Small intestine (tissue), 7 donors: ENCODE data around the gene CDC42EP5. TPM values are rescaled to one million over a fixed set of nuclear protein-coding genes. Genes with fewer than 3 reads are reported as not detected.
"Not testable (repeated sequence)": the region's sequence is repeated elsewhere in the genome, so short reads cannot be mapped to it uniquely, and the experiment has no call there.

ENCODE experiments used
- DNase-seq, 2 donors: peaks; one replicate each; pipeline versions ENCODE4 v3.0.0 to v3.0.0-alpha.2; 2013
- FAIRE-seq: peaks from 2 replicates; lab custom pipeline; 2012; peaks lifted over from hg19 to GRCh38; lab: Jason Lieb, UNC
- H3K27ac ChIP-seq, 3 donors: one replicate each; pipeline ENCODE4 v1.5.1; 2013; ENCODE audit warnings: low read length in 2 of 3, mild to moderate bottlenecking in 2 of 3, control low read depth in 1 of 3, inconsistent platforms in 1 of 3, low read depth in 1 of 3, moderate library complexity in 1 of 3
- H3K27me3 ChIP-seq, 3 donors: one replicate each; pipeline ENCODE4 v1.6.1; 2013; ENCODE audit warnings: low read length in 3 of 3, inconsistent platforms in 1 of 3; ENCODE audit not compliant: control insufficient read depth in 3 of 3, insufficient read depth in 3 of 3
- H3K36me3 ChIP-seq, 3 donors: one replicate each; pipeline ENCODE4 v1.6.1; 2013; ENCODE audit warnings: low read length in 3 of 3, inconsistent platforms in 1 of 3, low read depth in 1 of 3, mild to moderate bottlenecking in 1 of 3, moderate library complexity in 1 of 3; ENCODE audit not compliant: control insufficient read depth in 3 of 3, insufficient read depth in 2 of 3
- H3K4me1 ChIP-seq, 3 donors: one replicate each; pipeline ENCODE4 v1.6.1; 2013; ENCODE audit warnings: low read length in 2 of 3, inconsistent platforms in 1 of 3, low read depth in 1 of 3, mild to moderate bottlenecking in 1 of 3, moderate library complexity in 1 of 3; ENCODE audit not compliant: control insufficient read depth in 3 of 3, insufficient read depth in 2 of 3
- H3K4me3 ChIP-seq, 3 donors: one replicate each; pipeline ENCODE4 v1.5.1; 2013; ENCODE audit warnings: low read length in 3 of 3, control low read depth in 1 of 3, inconsistent platforms in 1 of 3, low read depth in 1 of 3, mild to moderate bottlenecking in 1 of 3, moderate library complexity in 1 of 3
- H3K9me3 ChIP-seq, 2 donors: one replicate each; pipeline ENCODE4 v1.6.1; 2013; ENCODE audit warnings: low read depth in 1 of 2, low read length in 1 of 2; ENCODE audit not compliant: control insufficient read depth in 2 of 2, insufficient read depth in 1 of 2
- WGBS, 3 donors: extraction: QIAGEN DNeasy Blood & Tissue Kit; methylation state at CpG; one replicate each; pipeline ENCODE4 v1.1.7; 2013; 5-methylcytosine and 5-hydroxymethylcytosine counted together
- polyA plus RNA-seq, 4 donors: library from polyadenylated mRNA; stranded (reverse) in 3 of 4; unstranded in 1 of 4; fragments of 200-250 nt in 3 of 4; fragments of 120-200 nt in 1 of 4; gene quantifications; one replicate each; pipeline versions ENCODE4 v1.2.1 to v1.2.3, GENCODE V29; 2013
- donor health status: healthy with polysubstance abuse.
- donor health status: control.
- donor health status: control.
- donor health status: Bipolar disorder and iron deficiency.
- donor health status: healthy.

The CDC42EP5 gene
- polyA plus RNA-seq, 4 donors: 131 to 215 (median 163) TPM

DNA sequence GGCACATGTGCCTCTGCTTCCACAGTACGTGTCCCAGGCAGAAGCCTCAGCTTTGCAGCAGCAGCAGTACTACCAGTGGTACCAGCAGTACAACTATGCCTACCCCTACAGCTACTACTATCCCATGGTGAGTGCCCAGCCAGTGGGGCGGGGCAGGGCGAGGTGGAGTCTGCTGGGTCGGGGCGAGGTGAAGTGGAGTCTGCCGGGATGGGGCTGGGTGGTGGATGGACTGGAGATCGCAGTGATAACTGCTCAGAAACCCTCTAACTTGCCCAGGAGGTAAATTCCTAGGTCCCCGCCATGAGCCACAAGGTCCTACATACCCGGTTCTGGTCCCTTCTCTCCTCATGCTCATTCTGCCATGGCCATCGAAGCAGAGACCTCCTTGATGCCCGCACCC, 20.5 kb downstream of the CDC42EP5 start:
- no peak for DNase-seq
- no peak overlapping the region for H3K4me3 ChIP-seq
- H3K36me3 ChIP-seq: peaks cover 32 to 69% (median 57%) of the 10 kb centered on the region in 3 donors
- 71 to 84% (median 75%) methylated on average over 8 to 11 of the region's 11 CpGs for WGBS, 3 donors
- no peak overlapping the region for H3K27ac ChIP-seq
- peaks cover 0 to 9% (median 3%) of the 10 kb centered on the region in 3 donors for H3K4me1 ChIP-seq
- no peaks in the 10 kb centered on the region for H3K27me3 ChIP-seq
- FAIRE-seq: no peak
- H3K9me3 ChIP-seq: no peaks in the 10 kb centered on the region

DNA sequence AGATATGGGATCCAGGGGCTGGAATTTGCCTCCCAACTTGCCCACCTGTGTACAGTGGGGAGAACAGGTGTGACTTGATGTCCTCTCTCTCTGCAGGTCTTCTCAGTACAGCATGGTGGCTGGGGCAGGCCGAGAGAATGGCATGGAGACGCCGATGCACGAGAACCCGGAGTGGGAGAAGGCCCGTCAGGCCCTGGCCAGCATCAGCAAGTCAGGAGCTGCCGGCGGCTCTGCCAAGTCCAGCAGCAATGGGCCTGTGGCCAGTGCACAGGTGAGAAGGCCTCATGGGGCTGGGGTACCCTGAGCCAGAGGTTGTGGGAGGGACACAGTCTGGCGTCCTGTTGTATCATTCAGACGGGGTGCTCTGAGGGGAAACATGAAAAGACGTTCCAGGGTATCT, 21.1 kb downstream of the CDC42EP5 start:
- H3K27me3 ChIP-seq: no peaks in the 10 kb centered on the region
- no peak for FAIRE-seq

DNA sequence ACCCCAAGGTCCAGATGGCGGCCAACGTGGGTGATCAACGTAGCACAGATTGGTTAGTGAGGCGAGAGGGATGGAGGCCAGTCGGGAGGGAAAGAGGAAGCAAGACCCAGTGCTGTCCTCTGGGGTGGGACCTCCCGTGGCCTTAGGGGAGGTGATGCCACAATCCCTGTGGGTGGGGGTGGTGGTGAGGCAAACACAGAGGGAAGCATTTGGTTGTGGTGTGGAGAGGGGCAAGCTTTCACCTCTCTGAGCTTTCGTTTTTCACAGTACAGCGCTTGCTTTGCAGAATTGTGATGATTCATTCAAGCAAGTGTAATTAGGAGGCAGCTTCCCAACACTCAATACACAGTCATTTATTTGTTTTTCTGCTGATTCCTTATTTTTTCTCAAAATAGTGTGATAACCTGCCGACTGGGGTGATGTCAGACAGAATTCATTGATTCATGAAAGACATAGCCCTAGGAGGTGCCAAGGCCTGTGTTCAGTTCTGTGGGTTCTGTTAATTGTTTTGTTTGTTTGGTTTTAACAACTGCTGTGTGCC, 21.7 kb downstream of the CDC42EP5 start:
- Histone ChIP-seq H3K4me3 (peak overlapping the region in 1 of 3 donors; percentile 1), H3K4me1 (peaks cover 3 to 18% (median 4%) of the 10 kb centered on the region in 3 donors), H3K36me3 (peaks cover 32 to 60% (median 49%) of the 10 kb centered on the region in 3 donors), H3K27ac (no peak overlapping the region), H3K27me3 (no peaks in the 10 kb centered on the region), H3K9me3 (no peaks in the 10 kb centered on the region)
- FAIRE-seq: no peak
- no peak for DNase-seq
- 49 to 59% (median 57%) methylated on average over 9 of the region's 9 CpGs for WGBS, 3 donors

More for the DNA sequence above, 21.1 kb downstream of the CDC42EP5 start:
- Histone ChIP-seq H3K36me3 (peaks cover 32 to 63% (median 54%) of the 10 kb centered on the region in 3 donors), H3K27ac (no peak overlapping the region), H3K4me3 (no peak overlapping the region), H3K4me1 (peaks cover 2 to 14% (median 3%) of the 10 kb centered on the region in 3 donors), H3K9me3 (no peaks in the 10 kb centered on the region)
- WGBS, 3 donors: 87 to 90% (median 87%) methylated on average over 11 of the region's 11 CpGs
- no peak for DNase-seq

DNA sequence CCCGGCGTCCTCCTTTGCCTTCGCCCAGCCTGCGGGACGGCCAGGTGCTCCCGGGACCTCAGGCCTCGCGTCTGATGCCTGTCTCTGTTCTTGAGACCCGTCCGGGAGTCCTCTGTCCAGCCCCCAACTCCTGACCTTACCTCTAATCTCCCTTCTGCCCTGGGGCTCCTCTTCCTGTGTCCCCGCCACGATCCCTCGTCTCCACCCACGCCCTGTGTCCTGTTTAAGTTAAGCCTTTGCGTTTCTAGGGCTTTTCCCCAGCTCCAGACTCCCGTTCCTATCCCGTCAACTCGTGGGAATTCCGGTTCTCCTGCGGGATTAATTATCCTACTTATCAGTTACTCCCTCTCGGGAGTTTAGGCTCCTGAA, 23.4 kb downstream of the CDC42EP5 start:
- peaks cover 25 to 49% (median 34%) of the 10 kb centered on the region in 3 donors for H3K36me3 ChIP-seq
- H3K9me3 ChIP-seq: no peaks in the 10 kb centered on the region
- FAIRE-seq (no peak), DNase-seq (no peak)
- 0% methylated on average over 20 to 21 of the region's 21 CpGs for WGBS, 3 donors
- peak overlapping the region; percentile 79 to 93 (median 91) for H3K4me3 ChIP-seq
- H3K27me3 ChIP-seq: no peaks in the 10 kb centered on the region
- peaks cover 3 to 25% (median 9%) of the 10 kb centered on the region in 3 donors for H3K4me1 ChIP-seq
- H3K27ac ChIP-seq: peak overlapping the region; percentile 92 to 97 (median 95)

DNA sequence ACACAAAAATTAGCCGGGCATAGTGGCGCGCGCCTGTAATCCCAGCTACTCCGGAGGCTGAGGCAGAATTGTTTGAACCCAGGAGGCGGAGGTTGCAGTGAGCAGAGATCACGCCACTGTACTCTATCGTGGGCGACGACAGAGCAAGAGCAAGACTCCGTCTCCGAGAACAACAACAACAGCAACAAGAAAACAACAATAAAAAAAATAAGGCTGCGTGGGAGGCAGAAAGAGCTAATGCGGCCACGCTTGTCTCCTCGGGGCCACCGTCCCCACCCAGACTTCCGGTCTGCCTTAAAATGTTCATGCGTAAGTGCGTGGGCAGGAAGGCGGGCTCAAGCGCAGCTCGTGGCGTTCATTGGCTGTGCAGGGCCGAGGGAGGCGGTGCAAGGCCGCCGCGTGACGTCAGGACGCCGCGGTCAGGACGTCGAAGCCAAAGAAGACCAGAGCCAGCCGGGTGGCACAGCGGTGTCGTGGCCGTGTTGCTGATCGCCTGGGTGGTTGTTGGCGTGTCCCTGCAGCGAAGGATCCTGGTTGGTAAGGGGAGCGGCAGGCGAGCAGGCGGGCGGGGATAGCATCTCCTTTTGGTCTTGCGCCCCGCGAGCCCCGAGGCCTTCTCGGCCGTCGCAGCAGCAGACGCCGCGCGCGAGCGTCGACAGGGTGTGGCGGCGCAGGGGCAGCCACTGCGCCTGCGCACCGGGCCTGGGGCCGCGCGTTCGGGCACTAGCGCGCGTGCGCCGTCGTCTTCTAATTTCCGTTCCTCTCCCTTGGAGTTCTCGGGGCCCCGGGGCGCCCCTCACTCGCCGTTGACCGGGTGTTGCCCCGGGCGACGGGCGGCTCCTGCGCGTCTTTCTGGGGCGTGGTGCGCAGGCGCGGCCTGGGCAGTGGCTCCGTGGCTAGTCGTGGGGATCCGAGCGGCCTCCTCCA, 24.1 kb downstream of the CDC42EP5 start, which contains the start of gene LENG8:
TSS of gene LENG8 (plus strand) at position 426 of the 927 bp plus-strand sequence. CDS start 2,146 bp downstream, outside the sequence.
- Histone ChIP-seq H3K9me3 (no peaks in the 10 kb centered on the region), H3K36me3 (peaks cover 19 to 43% (median 27%) of the 10 kb centered on the region in 3 donors), H3K27me3 (no peaks in the 10 kb centered on the region), H3K27ac (peak within 1 kb of the TSS; percentile 92 to 97 (median 95)), H3K4me3 (peak within 1 kb of the TSS; percentile 79 to 93 (median 91)), H3K4me1 (peaks cover 3 to 28% (median 9%) of the 10 kb centered on the region in 3 donors)
- 0% methylated on average over 78 to 96 of the region's 96 CpGs for WGBS, 3 donors
- FAIRE-seq (no peak), DNase-seq (peak; percentile 98 to 100)

DNA sequence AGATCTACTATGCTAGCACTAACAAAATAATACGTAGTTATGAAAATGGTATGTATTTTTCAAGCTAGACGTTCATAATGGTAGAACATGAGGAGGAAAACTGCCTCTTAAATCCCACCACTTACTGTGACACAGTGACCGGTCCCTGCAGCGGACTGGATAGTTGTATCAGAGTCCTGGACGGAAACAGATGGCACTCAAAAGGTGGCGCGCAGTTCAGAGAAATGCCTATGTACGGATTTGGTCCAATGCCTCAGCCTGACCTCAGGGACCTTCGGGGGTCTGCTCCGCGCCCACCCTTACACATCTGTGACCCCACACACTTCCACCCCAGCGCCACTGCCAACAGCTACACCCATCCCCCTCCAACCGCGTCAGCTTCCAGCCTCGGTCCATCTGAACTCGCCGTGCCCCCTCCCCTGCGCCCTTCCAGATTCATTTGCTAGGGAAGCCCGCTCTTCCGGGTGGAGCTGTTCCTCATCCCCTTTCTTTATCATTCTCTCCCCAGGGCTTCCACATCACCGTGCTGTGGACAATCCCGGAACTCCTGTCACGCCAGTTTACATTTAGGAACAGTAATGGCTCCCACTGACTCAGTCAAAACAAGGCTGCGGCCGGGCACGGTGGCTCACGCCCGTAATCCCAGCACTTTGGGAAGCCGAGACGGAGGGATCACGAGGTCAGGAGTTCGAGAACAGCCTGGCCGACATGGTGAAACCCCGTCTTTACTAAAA, 24.9 kb downstream of the CDC42EP5 start:
- Histone ChIP-seq H3K27me3 (no peaks in the 10 kb centered on the region), H3K4me3 (peak overlapping the region; percentile 76 to 93 (median 79)), H3K36me3 (peaks cover 12 to 37% (median 19%) of the 10 kb centered on the region in 3 donors), H3K9me3 (no peaks in the 10 kb centered on the region), H3K4me1 (peaks cover 3 to 28% (median 9%) of the 10 kb centered on the region in 3 donors), H3K27ac (peak overlapping the region; percentile 90 to 97 (median 92))
- DNase-seq (peak; percentile 56 to 86), FAIRE-seq (no peak)
- 0 to 1% (median 1%) methylated on average over 34 of the region's 34 CpGs for WGBS, 3 donors

DNA sequence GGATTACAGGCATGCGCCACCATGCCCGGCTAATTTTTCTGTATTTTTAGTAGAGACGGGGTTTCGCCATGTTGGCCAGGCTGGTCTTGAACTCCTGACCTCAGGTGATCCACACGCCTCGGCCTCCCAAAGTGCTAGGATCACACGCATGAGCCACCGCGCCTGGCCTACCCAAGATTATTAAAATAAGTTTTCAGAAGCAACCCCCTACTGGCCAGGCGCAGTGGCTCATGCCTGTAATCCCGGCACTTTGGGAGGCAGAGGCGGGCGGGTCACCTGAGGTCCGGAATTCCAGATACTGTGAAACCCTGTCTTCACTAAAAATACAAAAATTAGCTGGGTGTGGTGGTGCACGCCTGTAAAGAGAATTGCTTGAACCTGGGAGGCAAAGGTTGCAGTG, 26.7 kb downstream of the CDC42EP5 start:
- WGBS, 3 donors: 84 to 89% (median 84%) methylated on average over 15 of the region's 15 CpGs
- not testable (repeated sequence) for FAIRE-seq, DNase-seq, H3K27ac ChIP-seq, H3K4me3 ChIP-seq, H3K9me3 ChIP-seq, H3K27me3 ChIP-seq
- H3K4me1 ChIP-seq: peaks cover 3 to 25% (median 9%) of the 10 kb centered on the region in 3 donors
- peaks cover 0 to 29% (median 3%) of the 10 kb centered on the region in 3 donors for H3K36me3 ChIP-seq

DNA sequence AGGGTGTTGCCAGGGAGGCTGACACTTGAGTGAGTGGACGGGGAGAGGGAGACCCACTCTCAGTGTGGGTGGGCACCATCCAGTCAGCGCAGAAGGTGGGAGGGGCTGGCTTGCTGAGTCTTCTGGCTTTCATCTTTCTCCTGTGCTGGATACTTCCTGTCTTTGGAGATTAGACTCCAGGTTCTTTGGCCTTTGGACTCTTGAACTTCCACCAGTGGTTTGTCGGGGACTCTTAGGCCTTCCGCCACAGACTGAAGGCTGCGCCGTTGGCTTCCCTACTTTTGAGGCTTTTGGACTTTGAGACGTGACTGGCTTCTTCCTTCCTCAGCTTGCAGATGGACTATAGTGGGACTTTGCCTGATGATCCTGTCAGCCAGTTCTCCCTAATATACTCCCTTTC, 28.4 kb downstream of the CDC42EP5 start:
- H3K27ac ChIP-seq: peak overlapping the region in 2 of 3 donors; percentile 17 to 81
- peaks cover 0 to 20% (median 9%) of the 10 kb centered on the region in 3 donors for H3K4me1 ChIP-seq
- DNase-seq (peak; percentile 95 to 100), FAIRE-seq (no peak)
- no peak overlapping the region for H3K4me3 ChIP-seq
- no peaks in the 10 kb centered on the region for H3K9me3 ChIP-seq
- H3K27me3 ChIP-seq: no peaks in the 10 kb centered on the region
- peaks cover 0 to 22% (median 1%) of the 10 kb centered on the region in 3 donors for H3K36me3 ChIP-seq
- WGBS, 3 donors: 13 to 52% (median 48%) methylated on average over 7 of the region's 7 CpGs
